Fibroblast of skin of right biceps (primary cell): Measurements from ENCODE around the gene RBM42.
"Not testable (repeated sequence)": the region's sequence is repeated elsewhere in the genome, so short reads cannot be mapped to it uniquely, and the experiment has no call there.

Source experiments
- DNase-seq: peaks from one replicate; pipeline ENCODE4 v3.0.0-alpha.2; 2013

Gene RBM42, protein sequence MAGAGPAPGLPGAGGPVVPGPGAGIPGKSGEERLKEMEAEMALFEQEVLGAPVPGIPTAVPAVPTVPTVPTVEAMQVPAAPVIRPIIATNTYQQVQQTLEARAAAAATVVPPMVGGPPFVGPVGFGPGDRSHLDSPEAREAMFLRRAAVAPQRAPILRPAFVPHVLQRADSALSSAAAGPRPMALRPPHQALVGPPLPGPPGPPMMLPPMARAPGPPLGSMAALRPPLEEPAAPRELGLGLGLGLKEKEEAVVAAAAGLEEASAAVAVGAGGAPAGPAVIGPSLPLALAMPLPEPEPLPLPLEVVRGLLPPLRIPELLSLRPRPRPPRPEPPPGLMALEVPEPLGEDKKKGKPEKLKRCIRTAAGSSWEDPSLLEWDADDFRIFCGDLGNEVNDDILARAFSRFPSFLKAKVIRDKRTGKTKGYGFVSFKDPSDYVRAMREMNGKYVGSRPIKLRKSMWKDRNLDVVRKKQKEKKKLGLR

DNA sequence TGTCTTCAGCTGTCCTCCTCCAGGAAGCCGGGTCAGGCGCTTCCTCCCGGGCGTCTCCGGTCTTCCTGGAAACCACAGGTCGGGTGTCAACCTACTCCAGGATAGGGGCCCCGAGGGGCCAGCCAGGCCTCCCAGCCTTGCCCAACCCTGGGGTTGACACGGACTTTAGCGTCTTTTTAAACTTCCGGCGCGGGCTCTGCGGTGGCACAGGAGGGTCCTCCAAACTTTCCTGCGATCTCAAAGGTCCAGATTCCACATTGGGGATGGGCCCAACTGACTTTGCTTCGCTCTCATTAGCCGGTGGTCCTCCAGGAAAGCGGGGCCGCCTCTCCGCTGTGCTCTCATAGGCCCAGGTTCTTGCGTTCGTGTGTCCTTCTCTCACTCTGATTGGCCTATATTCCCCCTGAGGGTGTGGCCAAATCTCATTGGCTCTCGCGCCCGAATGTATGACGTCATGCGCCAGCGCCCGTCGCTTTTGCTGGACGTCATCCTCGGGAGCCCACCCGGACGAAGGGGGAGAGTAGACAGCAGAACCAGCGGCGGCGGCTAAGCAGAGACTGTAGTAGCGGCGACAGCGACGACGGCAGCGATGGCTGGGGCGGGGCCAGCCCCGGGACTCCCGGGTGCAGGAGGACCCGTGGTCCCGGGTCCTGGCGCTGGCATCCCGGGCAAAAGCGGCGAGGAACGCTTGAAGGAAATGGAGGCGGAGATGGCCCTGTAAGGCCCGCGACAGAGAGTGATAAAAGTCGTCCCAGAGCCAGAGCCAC, at the start of gene RBM42:
TSS of gene RBM42 (plus strand) at position 472 of the 767 bp plus-strand sequence. CDS start at position 590, 118 bp downstream.
- peak; percentile 100 for DNase-seq

DNA sequence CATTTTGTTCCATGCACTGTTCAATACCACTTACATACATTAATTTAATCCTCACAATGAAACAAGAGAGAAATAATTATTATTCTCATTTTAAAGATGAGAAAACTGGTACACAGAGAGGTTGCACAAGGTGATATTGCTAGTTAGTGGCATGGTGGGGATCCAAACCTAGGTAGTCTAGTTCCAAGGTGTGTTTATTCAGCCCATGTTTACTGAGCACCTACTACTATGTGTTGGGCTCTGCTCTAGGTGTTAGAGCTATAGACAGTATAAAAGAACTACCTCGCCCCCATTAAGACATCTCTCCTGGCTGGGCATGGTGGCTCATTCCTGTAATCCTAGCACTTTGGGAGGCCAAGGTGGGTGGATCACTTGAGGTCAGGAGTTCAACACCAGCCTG, 46.1 kb upstream of the RBM42 start:
- no peak for DNase-seq

DNA sequence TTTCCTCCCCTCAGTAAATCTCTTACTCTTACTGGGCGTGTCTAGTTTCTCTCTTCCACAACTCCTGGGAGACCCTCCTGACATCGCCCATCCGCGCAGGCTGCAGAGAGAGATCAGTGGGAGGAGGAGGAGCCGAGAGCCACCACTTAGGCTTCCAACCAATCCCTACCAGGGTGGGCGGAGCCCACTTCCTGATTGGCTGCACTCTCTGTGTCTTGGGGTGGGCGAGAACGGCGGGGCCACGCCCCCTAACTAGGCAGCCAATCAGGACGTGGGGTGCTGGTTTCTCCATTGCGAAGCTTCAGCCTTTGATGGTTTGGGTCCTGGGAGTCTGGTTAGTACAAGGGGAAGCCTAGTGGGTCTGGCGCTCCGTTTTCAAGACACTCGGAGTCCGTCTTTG, 43.0 kb upstream of the RBM42 start, which contains the start of gene PMIS2:
TSS of gene PMIS2 (plus strand) at position 326 of the 400 bp plus-strand sequence. CDS start 87 bp downstream, outside the sequence.
- DNase-seq: peak; percentile 7

DNA sequence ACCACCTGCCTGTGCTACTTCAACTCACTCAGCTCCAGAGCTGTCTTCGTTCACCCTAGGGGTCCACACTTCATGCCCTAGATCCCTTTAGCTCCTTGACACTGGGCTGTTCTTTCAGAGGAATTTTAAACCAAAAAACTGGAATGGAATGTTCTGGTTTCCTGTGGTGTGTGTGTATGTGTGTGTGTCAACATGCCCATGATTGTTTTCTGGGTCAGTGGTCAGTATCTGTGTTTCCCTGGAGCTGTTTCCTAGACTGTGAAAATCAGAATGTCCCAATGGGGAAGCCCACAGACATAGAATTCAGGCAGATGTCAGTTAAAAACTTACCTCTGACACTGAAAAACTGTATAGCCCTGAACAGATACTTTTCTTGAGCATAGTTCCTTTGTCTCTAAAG, 41.5 kb upstream of the RBM42 start:
- DNase-seq: no peak

GRCh38 chr19:35590875-35591274, 38.0 kb upstream of the RBM42 start:
- DNase-seq: no peak

DNA sequence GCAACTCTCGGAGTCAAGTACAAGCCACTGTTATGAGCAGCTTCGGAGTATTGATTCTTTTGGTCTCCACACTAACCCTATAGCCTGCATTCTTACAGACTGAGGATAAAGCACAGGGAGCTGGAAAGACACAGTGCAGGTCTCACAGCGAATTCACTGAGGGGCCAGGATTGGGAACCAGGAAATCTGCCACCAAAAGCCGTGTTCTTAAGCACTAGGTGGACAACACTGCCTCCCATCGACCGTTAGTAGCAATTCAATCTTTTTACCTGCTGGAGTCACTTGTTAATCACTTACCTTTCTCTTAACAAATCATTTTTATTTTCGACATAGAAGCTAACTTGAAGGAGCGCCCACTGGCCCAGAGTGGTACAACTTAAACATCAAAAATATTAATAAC, 36.6 kb upstream of the RBM42 start:
- DNase-seq: peak; percentile 19

DNA sequence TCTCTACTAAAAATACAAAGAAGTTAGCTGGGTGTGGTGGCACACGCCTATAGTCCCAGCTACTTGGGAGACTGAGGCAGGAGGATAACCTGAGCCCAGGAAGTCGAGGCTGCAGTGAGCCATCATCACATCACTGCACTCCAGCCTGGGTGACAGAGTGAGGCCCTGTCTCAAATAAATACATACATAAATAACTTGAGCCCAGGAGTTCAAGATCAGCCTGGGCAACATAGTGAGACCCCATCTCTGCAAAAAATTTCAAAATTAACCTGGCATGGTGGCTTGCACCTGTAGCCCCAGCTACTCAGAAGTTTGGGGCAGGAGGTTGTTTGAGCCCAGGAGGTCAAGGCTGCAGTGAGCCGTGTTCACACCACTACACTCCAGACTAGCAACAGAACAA, 33.8 kb upstream of the RBM42 start:
- not testable (repeated sequence) for DNase-seq

- DNase-seq: no peak
Measured at GRCh38 chr19:35595928-35596327, 32.9 kb upstream of the RBM42 start.

DNA sequence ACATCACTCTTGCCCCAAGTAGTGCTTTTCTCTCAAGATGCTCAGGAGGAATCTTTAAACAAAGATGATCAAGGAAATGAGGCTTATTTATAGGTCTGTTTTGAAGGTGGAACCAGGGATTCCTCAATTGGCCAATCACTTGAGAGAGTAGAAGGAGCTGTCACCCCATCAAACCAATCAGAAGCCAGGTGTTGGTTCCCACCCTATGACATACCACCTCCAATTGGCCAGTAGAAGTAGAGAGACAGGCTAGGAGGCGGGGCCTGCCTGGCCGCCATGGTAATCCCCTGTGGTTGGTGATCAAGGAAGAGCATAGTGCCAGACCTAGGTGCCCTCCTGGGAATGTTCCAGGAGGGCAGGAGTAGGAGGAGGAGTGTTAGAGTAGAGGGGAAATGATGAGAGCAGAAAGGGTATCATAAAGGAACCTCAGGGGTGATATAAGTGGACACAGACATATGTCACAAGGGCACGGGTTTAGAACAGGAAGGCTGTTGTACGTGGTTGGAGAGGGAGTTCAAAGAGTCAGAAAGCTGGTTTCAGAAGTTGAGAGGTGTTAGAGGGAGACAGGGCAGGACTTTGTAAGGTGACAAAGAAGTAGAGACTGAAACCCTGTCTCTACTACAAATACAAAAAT, 32.4 kb upstream of the RBM42 start:
- no peak for DNase-seq

GRCh38 chr19:35601971-35602370, 26.9 kb upstream of the RBM42 start:
- no peak for DNase-seq

- DNase-seq: not testable (repeated sequence)
Measured at GRCh38 chr19:35604436-35604835, 24.4 kb upstream of the RBM42 start.

DNA sequence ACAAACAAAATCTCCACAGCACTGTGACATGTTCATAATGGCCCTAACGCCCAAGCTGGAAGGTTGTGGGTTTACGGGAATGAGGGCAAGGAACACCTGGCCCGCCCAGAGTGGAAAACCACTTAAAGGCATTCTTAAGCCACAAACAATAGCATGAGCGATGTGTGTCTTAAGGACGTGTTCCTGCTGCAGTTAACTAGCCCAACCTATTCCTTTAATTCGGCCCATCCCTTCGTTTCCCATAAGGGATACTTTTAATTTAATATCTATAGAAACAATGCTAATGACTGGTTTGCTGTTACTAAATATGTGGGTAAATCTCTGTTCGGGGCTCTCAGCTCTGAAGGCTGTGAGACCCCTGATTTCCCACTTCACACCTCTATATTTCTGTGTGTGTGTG, 21.7 kb upstream of the RBM42 start:
- DNase-seq: not testable (repeated sequence)

DNA sequence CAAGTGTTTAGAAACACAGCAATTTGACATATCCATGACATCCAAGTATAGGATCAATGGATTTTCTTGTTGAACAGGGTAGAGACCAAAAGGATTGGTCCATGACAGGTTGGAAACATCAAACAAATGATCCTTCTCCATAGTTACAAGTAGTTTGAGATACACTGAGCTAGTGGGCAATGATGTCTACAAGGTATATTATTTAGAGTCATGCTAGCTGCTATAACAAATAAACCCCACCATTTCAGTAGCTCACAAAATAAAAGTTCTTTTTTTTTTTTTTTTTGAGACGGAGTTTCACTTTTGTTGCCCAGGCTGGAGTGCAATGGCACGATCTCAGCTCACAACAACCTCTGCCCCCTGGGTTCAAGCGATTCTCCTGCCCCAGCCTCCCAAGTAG, 21.2 kb upstream of the RBM42 start:
- no peak for DNase-seq

DNA sequence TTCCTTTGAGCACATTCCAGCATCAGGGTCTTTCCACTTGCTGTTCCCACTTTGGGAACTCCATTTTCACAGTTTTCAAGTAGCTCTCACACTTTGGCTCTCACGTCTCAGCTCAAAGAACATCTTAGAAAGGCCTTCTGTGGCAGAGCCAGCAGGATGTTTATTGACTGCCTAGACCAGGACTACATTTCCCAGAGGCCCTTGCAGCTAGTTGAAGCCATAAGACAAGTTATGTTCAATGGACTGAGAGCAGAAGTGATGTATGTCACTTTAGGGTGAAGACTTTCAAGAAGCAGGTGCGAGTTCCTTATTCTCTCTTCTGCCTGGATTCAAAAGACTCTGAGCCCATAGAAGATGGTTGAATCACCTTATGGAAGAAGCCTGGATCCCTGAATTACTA, 20.6 kb upstream of the RBM42 start:
- DNase-seq: no peak

DNA sequence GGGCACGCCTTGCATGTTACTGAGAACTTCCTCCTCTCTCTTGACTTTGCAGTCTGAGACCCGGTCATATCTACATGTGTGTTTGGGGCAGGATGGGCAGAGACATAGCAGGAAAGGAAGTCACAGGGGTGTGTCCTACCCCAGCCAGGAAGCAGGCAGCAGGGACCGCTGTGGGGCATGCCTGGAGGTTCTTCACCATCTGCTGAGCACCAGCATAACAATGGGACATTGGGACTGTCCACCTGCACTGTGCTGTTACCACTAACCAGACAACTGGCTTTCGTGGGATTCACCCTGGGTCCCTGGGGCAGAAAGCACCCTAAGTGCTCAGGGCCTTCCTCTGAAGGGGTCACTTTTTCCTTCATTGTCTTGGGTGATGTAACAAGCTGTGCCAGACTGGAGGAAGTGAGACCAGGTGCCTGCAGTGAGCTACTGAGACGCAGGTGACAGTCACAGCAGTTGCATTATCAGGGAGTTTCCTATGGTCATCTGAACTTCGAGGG, 18.9 kb upstream of the RBM42 start:
- DNase-seq: no peak

GRCh38 chr19:35612224-35612558, 16.6 kb upstream of the RBM42 start:
- DNase-seq: no peak

DNA sequence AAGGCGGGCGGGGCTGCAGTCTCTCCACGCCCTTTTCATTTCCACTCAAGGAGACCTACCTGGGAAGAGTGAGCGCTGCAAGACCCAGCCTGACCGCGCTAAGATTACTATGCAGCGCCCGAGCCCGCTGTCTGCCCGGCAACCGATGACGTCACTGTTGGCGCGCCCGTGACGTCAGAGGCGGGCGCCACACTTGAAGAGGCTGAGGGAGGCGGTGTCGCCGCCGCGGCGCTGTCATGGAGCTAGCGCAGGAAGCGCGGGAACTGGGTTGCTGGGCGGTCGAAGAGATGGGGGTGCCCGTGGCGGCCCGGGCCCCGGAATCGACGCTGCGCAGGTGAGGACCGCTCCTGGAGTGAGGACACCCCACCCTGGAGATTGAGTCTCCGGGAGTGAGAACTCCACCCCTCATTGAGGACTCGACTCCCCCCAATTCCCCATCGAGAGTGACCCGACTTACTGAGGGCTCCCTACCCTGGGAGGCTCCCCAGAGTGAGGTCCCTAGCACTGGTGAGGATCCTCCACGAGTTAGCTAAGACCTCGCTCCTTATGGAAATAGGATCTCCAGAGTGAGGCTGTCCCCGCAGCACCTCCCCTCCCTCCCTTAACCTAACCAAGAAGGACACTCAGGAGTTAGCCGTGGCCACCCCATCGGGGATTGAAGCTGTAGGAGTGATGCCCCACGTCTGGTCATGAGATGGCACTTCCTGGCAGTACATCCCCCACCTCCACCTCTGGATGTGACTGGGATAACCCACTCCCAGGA, 16.1 kb upstream of the RBM42 start, which contains the start of gene HAUS5:
TSS of gene HAUS5 (plus strand) at position 177 of the 763 bp plus-strand sequence. CDS start at position 237, 60 bp downstream.
- peak; percentile 92 for DNase-seq

GRCh38 chr19:35613574-35613973, 15.3 kb upstream of the RBM42 start:
- DNase-seq: no peak

- DNase-seq: no peak
Measured at GRCh38 chr19:35615036-35615435, 13.8 kb upstream of the RBM42 start.

GRCh38 chr19:35618857-35619256, 10.0 kb upstream of the RBM42 start:
- DNase-seq: no peak

DNA sequence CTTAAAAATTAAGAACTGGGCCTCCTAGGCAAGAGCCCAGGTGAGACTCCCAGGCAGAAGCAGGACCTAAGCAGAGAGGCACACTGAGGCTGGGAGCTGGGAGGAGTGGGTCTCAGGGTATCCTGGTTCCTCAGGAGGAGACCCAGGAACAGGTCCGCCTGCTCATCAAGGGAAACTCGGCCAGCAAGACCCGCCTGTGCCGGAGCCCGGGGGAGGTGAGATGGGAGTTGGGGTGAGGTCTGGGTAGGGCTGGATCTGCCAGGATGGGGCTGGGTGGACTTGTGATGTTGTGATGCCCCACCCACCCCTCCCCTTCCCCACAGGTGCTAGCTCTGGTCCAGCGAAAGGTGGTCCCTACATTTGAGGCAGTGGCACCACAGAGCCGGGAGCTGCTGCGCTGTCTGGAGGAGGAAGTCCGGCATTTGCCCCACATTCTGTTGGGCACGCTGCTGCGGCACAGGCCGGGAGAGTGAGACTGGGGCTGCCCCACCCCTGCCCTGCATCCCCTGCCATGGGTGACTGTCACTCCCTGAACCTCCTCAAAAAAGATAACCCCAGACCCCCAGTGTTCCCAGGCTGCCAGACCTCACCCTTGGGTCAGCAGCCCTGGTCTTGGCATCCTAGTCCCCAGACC, 9.4 kb upstream of the RBM42 start:
- DNase-seq: no peak

DNA sequence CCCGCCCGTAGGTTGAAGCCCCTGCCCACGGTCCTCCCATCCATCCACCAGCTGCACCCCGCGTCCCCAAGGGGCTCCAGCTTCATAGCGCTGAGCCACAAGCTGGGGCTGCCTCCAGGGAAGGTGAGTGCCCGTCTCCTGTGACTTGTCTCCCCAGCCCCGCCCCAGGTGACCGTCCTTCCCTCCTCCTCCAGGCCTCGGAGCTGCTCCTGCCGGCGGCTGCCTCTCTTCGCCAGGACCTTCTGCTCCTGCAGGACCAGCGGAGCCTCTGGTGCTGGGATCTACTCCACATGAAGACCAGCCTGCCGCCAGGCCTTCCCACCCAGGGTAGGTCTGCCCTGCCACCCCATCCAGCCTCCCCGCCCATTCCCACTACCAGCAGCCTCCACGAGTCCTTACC, 8.8 kb upstream of the RBM42 start:
- no peak for DNase-seq
